HL-60 (cell line): Measurements from ENCODE around the gene WDR43.

Experiments used
- DNase-seq, 2 experiments: peaks; one replicate each; pipeline ENCODE4 v3.0.0-alpha.2; 2010 to 2020; ENCODE audit warnings: low read depth in 1 of 2, low spot score in 1 of 2
- H3K27ac ChIP-seq: fragments of 250-450 bp; sonication (Bioruptor Pico); replicated peaks from 2 replicates; pipeline ENCODE4 v1.5.1; 2020; ENCODE audit warnings: mild to moderate bottlenecking, moderate library complexity
- H3K27me3 ChIP-seq: fragments of 250-450 bp; sonication (Bioruptor Pico); 2 replicates; pipeline ENCODE4 v1.5.1; 2021; ENCODE audit warnings: mild to moderate bottlenecking, moderate library complexity; ENCODE audit not compliant: insufficient read depth, poor library complexity, severe bottlenecking
- H3K4me3 ChIP-seq: replicated peaks from 2 replicates; pipeline ENCODE4 v1.5.1; 2011; ENCODE audit warnings: mild to moderate bottlenecking, control low read depth, low read length; ENCODE audit not compliant: insufficient read depth
- GABPA ChIP-seq: IDR thresholded peaks from 2 replicates; pipeline ENCODE4 v1.6.1; 2012; ENCODE audit warnings: low read depth
- POLR2AphosphoS5 ChIP-seq: IDR thresholded peaks from 2 replicates; pipeline ENCODE4 v1.6.1; 2012; ENCODE audit warnings: low read depth
- SPI1 ChIP-seq: IDR thresholded peaks from 2 replicates; pipeline ENCODE4 v1.6.1; 2012; ENCODE audit warnings: low read depth, mild to moderate bottlenecking, borderline replicate concordance
- TF ChIP-seq, protein P1 (sequence below): IDR thresholded peaks from 2 replicates; pipeline ENCODE4 v1.6.1; 2012; ENCODE audit warnings: low read depth; ENCODE audit not compliant: insufficient replicate concordance
- TF ChIP-seq, protein P2 (sequence below): IDR thresholded peaks from one replicate; pipeline ENCODE4 v1.5.1; 2011; ENCODE audit warnings: low read length, control low read depth, inconsistent platforms; ENCODE audit not compliant: insufficient read depth

WDR43 gene

DNA sequence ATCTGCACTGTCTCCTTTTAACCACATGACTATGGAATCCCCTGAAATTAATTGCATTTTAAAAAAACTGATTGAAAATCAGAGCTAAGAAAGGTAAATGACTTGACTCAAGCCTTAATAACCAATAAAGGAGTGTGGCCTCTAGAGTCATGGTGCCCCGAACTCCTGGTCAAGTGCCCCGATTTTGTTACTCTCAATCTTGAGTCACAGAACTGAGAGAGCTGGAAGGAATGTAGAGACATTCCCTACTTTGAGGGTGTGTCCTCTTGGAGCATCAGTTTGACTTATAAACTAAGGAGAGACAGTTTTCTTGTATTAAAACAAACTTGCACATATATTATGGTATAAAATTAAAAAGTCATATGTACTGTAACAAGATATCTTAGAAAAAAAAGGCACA, 2.4 kb downstream of the WDR43 start:
- Histone ChIP-seq H3K27me3 (no peaks in the 10 kb centered on the region), H3K27ac (no peak overlapping the region), H3K4me3 (peak overlapping the region; percentile 78)
- TF ChIP-seq, protein P1, sequence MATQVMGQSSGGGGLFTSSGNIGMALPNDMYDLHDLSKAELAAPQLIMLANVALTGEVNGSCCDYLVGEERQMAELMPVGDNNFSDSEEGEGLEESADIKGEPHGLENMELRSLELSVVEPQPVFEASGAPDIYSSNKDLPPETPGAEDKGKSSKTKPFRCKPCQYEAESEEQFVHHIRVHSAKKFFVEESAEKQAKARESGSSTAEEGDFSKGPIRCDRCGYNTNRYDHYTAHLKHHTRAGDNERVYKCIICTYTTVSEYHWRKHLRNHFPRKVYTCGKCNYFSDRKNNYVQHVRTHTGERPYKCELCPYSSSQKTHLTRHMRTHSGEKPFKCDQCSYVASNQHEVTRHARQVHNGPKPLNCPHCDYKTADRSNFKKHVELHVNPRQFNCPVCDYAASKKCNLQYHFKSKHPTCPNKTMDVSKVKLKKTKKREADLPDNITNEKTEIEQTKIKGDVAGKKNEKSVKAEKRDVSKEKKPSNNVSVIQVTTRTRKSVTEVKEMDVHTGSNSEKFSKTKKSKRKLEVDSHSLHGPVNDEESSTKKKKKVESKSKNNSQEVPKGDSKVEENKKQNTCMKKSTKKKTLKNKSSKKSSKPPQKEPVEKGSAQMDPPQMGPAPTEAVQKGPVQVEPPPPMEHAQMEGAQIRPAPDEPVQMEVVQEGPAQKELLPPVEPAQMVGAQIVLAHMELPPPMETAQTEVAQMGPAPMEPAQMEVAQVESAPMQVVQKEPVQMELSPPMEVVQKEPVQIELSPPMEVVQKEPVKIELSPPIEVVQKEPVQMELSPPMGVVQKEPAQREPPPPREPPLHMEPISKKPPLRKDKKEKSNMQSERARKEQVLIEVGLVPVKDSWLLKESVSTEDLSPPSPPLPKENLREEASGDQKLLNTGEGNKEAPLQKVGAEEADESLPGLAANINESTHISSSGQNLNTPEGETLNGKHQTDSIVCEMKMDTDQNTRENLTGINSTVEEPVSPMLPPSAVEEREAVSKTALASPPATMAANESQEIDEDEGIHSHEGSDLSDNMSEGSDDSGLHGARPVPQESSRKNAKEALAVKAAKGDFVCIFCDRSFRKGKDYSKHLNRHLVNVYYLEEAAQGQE = no peak
- TF ChIP-seq GABPA (no peak), SPI1 (no peak), POLR2AphosphoS5 (no peak)
- TF ChIP-seq, protein P2, sequence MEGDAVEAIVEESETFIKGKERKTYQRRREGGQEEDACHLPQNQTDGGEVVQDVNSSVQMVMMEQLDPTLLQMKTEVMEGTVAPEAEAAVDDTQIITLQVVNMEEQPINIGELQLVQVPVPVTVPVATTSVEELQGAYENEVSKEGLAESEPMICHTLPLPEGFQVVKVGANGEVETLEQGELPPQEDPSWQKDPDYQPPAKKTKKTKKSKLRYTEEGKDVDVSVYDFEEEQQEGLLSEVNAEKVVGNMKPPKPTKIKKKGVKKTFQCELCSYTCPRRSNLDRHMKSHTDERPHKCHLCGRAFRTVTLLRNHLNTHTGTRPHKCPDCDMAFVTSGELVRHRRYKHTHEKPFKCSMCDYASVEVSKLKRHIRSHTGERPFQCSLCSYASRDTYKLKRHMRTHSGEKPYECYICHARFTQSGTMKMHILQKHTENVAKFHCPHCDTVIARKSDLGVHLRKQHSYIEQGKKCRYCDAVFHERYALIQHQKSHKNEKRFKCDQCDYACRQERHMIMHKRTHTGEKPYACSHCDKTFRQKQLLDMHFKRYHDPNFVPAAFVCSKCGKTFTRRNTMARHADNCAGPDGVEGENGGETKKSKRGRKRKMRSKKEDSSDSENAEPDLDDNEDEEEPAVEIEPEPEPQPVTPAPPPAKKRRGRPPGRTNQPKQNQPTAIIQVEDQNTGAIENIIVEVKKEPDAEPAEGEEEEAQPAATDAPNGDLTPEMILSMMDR = no peak
- DNase-seq = no peak

DNA sequence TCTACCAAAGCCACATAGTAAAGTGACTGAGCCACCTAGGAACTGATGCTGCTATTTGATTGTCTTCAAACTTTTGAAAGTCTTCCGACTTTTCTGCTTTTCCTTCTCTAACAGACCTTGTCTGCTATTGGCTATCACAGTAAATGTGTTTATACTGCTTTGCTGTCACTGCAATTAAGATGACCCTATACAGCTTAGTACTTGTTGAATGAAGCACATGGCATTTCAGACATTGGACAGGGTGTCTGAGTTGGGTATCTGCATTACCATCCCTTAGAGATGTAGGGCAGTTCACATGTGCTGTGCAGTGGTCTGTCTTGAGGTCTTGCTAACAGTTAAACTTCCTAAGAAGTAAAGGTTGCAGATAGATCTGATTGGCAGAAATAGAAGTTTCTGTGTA, 3.6 kb downstream of the WDR43 start:
- TF ChIP-seq, protein P1 = peak; percentile 61
- no peak for TF ChIP-seq POLR2AphosphoS5
- Histone ChIP-seq H3K4me3 (no peak overlapping the region), H3K27ac (no peak overlapping the region), H3K27me3 (no peaks in the 10 kb centered on the region)
- DNase-seq = no peak

DNA sequence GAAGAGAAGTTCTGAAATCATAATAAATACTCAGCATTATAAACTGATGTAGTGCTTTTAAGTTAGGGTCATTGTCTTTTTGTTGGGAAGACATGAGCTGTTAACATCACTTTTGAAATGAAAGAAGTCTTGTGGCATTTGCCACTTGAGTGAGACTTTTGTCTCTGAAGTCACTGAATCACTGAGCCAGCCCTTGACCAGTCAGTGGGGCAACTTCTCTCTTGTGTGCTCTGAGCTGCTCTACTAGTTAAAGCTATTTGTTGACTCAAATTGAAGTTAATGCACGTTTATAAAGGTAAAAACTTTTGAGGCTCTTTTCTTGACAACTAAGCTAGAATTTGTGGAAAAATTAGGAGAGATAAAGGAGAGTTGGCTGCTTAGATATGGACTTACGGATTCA, 6.7 kb downstream of the WDR43 start:
- TF ChIP-seq, protein P1 = no peak
- TF ChIP-seq SPI1 (no peak), POLR2AphosphoS5 (no peak), GABPA (no peak)
- TF ChIP-seq, protein P2 = no peak
- no peak for DNase-seq
- H3K27me3 ChIP-seq = no peaks in the 10 kb centered on the region
- no peak overlapping the region for H3K4me3 ChIP-seq
- no peak overlapping the region for H3K27ac ChIP-seq

DNA sequence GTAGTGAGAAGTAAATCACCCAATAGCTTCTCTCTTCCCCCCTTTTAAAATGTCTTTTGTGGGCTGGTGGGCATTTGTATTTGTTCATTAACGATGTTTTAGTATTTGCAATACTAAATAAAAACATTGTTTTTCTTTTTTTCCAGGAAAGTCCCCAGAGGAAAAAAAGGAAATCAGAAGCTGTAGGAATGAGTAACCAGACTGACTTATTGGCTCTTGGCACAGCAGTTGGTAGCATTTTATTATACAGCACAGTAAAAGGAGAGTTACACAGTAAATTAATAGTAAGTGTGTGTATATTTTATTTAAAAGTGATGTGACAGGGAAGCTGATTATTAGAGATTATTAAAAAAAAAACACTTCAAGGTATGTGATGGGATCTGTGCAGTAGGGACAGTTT, 7.4 kb downstream of the WDR43 start:
- DNase-seq = no peak
- Histone ChIP-seq H3K27me3 (no peaks in the 10 kb centered on the region), H3K27ac (no peak overlapping the region), H3K4me3 (no peak overlapping the region)
- TF ChIP-seq SPI1 = no peak
- TF ChIP-seq POLR2AphosphoS5 = no peak
- no peak for TF ChIP-seq GABPA
- TF ChIP-seq, protein P2 = no peak
- TF ChIP-seq, protein P1 = no peak
